Measurements from ENCODE around the gene THRB.

The THRB gene

GRCh38 chr3:24235121-24235520 is 259.5 kb downstream of the THRB start:
- no peak for DNase-seq (ENCODE audit: low read depth in 1 of 2, low spot score in 1 of 2)

- no peak for DNase-seq (ENCODE audit: low read depth in 1 of 2, low spot score in 1 of 2)
Observed at GRCh38 chr3:24232784-24233183, 261.9 kb downstream of the THRB start.

- no peak for DNase-seq (ENCODE audit: low read depth in 1 of 2, low spot score in 1 of 2)
Observed at GRCh38 chr3:24229468-24230221, 265.0 kb downstream of the THRB start.

- DNase-seq (ENCODE audit: low read depth in 1 of 2, low spot score in 1 of 2): no peak
Observed at GRCh38 chr3:24227635-24228034, 267.0 kb downstream of the THRB start.

- DNase-seq (ENCODE audit: low read depth in 1 of 2, low spot score in 1 of 2): no peak
Observed at GRCh38 chr3:24226397-24226796, 268.3 kb downstream of the THRB start.

GRCh38 chr3:24225385-24225950 is 269.2 kb downstream of the THRB start:
- DNase-seq (ENCODE audit: low read depth in 1 of 2, low spot score in 1 of 2): no peak

GRCh38 chr3:24224666-24225384 is 269.8 kb downstream of the THRB start:
- DNase-seq (ENCODE audit: low read depth in 1 of 2, low spot score in 1 of 2): no peak

- no peak for DNase-seq (ENCODE audit: low read depth in 1 of 2, low spot score in 1 of 2)
Observed at GRCh38 chr3:24222165-24222805, 272.4 kb downstream of the THRB start.

- DNase-seq (ENCODE audit: low read depth in 1 of 2, low spot score in 1 of 2): no peak
Observed at GRCh38 chr3:24220859-24221657, 273.6 kb downstream of the THRB start.

GRCh38 chr3:24215502-24215901 is 279.1 kb downstream of the THRB start:
- DNase-seq (ENCODE audit: low read depth in 1 of 2, low spot score in 1 of 2): no peak

GRCh38 chr3:24211381-24211780 is 283.3 kb downstream of the THRB start:
- DNase-seq (ENCODE audit: low read depth in 1 of 2, low spot score in 1 of 2): no peak

- DNase-seq (ENCODE audit: low read depth in 1 of 2, low spot score in 1 of 2): no peak
Observed at GRCh38 chr3:24202071-24202470, 292.6 kb downstream of the THRB start.

- DNase-seq (ENCODE audit: low read depth in 1 of 2, low spot score in 1 of 2): no peak
Observed at GRCh38 chr3:24201301-24201700, 293.3 kb downstream of the THRB start.

GRCh38 chr3:24199775-24200247 is 294.8 kb downstream of the THRB start:
- no peak for DNase-seq (ENCODE audit: low read depth in 1 of 2, low spot score in 1 of 2)

- DNase-seq (ENCODE audit: low read depth in 1 of 2, low spot score in 1 of 2): no peak
Observed at GRCh38 chr3:24199300-24199699, 295.4 kb downstream of the THRB start.

- DNase-seq (ENCODE audit: low read depth in 1 of 2, low spot score in 1 of 2): no peak
Observed at GRCh38 chr3:24198728-24199127, 295.9 kb downstream of the THRB start.

GRCh38 chr3:24197809-24198208 is 296.8 kb downstream of the THRB start:
- no peak for DNase-seq (ENCODE audit: low read depth in 1 of 2, low spot score in 1 of 2)

- no peak for DNase-seq (ENCODE audit: low read depth in 1 of 2, low spot score in 1 of 2)
Observed at GRCh38 chr3:24196526-24196925, 298.1 kb downstream of the THRB start.

GRCh38 chr3:24195504-24196230 is 299.0 kb downstream of the THRB start:
- no peak for DNase-seq (ENCODE audit: low read depth in 1 of 2, low spot score in 1 of 2)

- DNase-seq (ENCODE audit: low read depth in 1 of 2, low spot score in 1 of 2): no peak
Observed at GRCh38 chr3:24192469-24193056, 302.1 kb downstream of the THRB start.

Measured in activated T-helper 1 cell treated with anti-CD3 and anti-CD28 coated beads, Interleukin-2, amount 50 U/mL, for 16 hours (primary cell).